ENCODE results near the gene TMTC3. TPM values are rescaled to one million over a fixed set of nuclear protein-coding genes. Genes with fewer than 3 reads are reported as not detected.
"Not testable (repeated sequence)": the region's sequence is repeated elsewhere in the genome, so short reads cannot be mapped to it uniquely, and the experiment has no call there.

The TMTC3 gene
- 24.6 TPM for total RNA-seq

GRCh38 chr12:88141774-88142609 lies at the start of gene TMTC3, which contains the start of gene CEP290:
Gene TMTC3, plus strand, starts transcription at chr12:88142307. Its CDS starts 6,009 bp downstream, at chr12:88148316.
Gene CEP290, minus strand, starts transcription at chr12:88142088. Its CDS starts 781 bp downstream, at chr12:88141307.
- DNase-seq (ENCODE audit: low spot score), result peak; percentile 96

- DNase-seq (ENCODE audit: low spot score), result no peak
These were observed 49.3 kb upstream of the TMTC3 start for GRCh38 chr12:88092771-88093170.

- DNase-seq (ENCODE audit: low spot score), result no peak
These were observed 48.5 kb upstream of the TMTC3 start for GRCh38 chr12:88093573-88093972.

GRCh38 chr12:88108021-88108420 lies 34.1 kb upstream of the TMTC3 start:
- no peak for DNase-seq (ENCODE audit: low spot score)

- no peak for DNase-seq (ENCODE audit: low spot score)
These were observed 30.9 kb upstream of the TMTC3 start for GRCh38 chr12:88111074-88111652.

GRCh38 chr12:88113871-88114270 lies 28.2 kb upstream of the TMTC3 start:
- DNase-seq (ENCODE audit: low spot score), result no peak

- DNase-seq (ENCODE audit: low spot score), result no peak
These were observed 19.4 kb upstream of the TMTC3 start for GRCh38 chr12:88122666-88123065.

GRCh38 chr12:88127099-88127498 lies 15.0 kb upstream of the TMTC3 start:
- no peak for DNase-seq (ENCODE audit: low spot score)

- no peak for DNase-seq (ENCODE audit: low spot score)
These were observed 14.3 kb upstream of the TMTC3 start for GRCh38 chr12:88127855-88128254.

GRCh38 chr12:88132392-88132791 lies 9.7 kb upstream of the TMTC3 start:
- no peak for DNase-seq (ENCODE audit: low spot score)

GRCh38 chr12:88133181-88133580 lies 8.9 kb upstream of the TMTC3 start:
- not testable (repeated sequence) for DNase-seq (ENCODE audit: low spot score)

- DNase-seq (ENCODE audit: low spot score), result not testable (repeated sequence)
These were observed 2.4 kb upstream of the TMTC3 start for GRCh38 chr12:88139711-88140110.

- DNase-seq (ENCODE audit: low spot score), result no peak
These were observed 708 bp upstream of the TMTC3 start for GRCh38 chr12:88141425-88141773.

- peak; percentile 45 for DNase-seq (ENCODE audit: low spot score)
These were observed 494 bp downstream of the TMTC3 start for GRCh38 chr12:88142610-88142991.

- no peak for DNase-seq (ENCODE audit: low spot score)
These were observed 1.9 kb downstream of the TMTC3 start for GRCh38 chr12:88144037-88144436.

GRCh38 chr12:88144546-88145468 lies 2.7 kb downstream of the TMTC3 start:
- no peak for DNase-seq (ENCODE audit: low spot score)

- no peak for DNase-seq (ENCODE audit: low spot score)
These were observed 3.7 kb downstream of the TMTC3 start for GRCh38 chr12:88145567-88146505.

GRCh38 chr12:88150063-88150462 lies 8.0 kb downstream of the TMTC3 start:
- DNase-seq (ENCODE audit: low spot score), result no peak

- DNase-seq (ENCODE audit: low spot score), result no peak
These were observed 11.9 kb downstream of the TMTC3 start for GRCh38 chr12:88153959-88154358.

- DNase-seq (ENCODE audit: low spot score), result no peak
These were observed 14.1 kb downstream of the TMTC3 start for GRCh38 chr12:88156075-88156654.

- no peak for DNase-seq (ENCODE audit: low spot score)
These were observed 21.3 kb downstream of the TMTC3 start for GRCh38 chr12:88163371-88163770.

Measured in ureter (tissue), 1 donor.